Uterus (tissue), 2 donors: Measurements from ENCODE around the gene LTK.

Source experiments
- POLR2A ChIP-seq, 2 donors: fragments of 450-650 bp; IDR thresholded peaks; one replicate each; pipeline ENCODE4 v1.6.1; 2016; ENCODE audit warnings: antibody characterized with exemption in 2 of 2, mild to moderate bottlenecking in 1 of 2, moderate library complexity in 1 of 2
- TF ChIP-seq, protein P1 (sequence below), 4 experiments: fragments of 200-600 bp in 2 of 4; fragments of 450-650 bp in 2 of 4; sonication (generic) in 2 of 4; IDR thresholded peaks; one replicate each; pipeline ENCODE4 v1.5.1; 2016 to 2019; ENCODE audit warnings: antibody characterized with exemption in 4 of 4, mild to moderate bottlenecking in 2 of 4, moderate library complexity in 1 of 4

DNA sequence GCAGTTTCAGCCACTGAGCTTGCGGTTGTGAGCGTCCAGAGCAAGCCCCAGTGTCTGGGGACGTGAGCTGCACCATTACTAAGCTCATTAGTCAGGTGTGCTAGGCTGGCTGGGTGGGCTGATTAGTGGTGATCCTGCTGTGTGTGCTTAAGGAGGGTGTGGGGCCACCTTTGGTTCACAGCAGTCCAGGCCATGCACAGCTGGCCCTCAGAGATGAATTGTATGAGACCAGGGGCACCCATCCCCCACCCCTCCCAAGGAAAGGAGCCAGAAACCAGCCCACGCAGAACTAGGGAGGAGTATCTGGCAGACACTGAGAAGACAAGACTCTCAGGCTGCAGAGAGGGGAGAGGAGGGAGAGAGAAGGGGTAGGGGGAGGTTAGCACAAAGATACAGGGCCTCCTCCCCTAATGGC is 49.2 kb upstream of the LTK start:
- TF ChIP-seq, protein P1, sequence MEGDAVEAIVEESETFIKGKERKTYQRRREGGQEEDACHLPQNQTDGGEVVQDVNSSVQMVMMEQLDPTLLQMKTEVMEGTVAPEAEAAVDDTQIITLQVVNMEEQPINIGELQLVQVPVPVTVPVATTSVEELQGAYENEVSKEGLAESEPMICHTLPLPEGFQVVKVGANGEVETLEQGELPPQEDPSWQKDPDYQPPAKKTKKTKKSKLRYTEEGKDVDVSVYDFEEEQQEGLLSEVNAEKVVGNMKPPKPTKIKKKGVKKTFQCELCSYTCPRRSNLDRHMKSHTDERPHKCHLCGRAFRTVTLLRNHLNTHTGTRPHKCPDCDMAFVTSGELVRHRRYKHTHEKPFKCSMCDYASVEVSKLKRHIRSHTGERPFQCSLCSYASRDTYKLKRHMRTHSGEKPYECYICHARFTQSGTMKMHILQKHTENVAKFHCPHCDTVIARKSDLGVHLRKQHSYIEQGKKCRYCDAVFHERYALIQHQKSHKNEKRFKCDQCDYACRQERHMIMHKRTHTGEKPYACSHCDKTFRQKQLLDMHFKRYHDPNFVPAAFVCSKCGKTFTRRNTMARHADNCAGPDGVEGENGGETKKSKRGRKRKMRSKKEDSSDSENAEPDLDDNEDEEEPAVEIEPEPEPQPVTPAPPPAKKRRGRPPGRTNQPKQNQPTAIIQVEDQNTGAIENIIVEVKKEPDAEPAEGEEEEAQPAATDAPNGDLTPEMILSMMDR (IDR thresholded peaks at IDR 0.05) = no peak
- no peak for TF ChIP-seq POLR2A (IDR thresholded peaks at IDR 0.05)
